OCI-M2 (cell line): ENCODE results near the gene HS1BP3.

Experiments
- DNase-seq: peaks from one replicate; lab custom pipeline; 2025; ENCODE audit not compliant: unreplicated experiment; lab: John Stamatoyannopoulos, UW

HS1BP3 gene

DNA sequence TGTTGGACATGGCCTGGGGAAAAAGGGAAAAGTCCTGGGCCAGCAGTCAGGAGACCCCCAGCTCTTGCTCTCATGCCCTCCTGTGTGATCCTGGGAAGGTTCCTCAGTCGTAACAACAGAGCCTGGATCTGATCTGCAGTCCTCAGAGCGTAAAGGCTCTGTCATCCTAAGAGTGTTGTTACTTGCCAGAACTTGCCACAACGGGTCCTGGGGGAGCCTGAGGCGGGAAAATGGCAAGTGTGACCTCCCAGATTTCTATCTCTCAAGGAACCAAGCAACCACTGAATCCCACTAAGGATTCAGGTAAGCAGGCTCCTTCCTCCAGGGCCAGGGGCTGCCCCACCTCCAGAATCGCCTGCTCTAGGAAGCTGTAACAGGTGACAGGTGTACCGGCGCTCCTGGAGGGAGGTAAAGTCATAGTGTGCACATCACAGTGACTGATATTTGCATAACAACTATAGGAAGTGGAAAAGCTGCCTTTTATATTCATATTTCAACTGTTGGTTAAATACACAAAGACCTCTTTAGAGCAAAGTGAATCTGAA, 18.4 kb downstream of the HS1BP3 start:
- DNase-seq, result no peak

GRCh38 chr2:20631617-20632307, 19.1 kb downstream of the HS1BP3 start:
- DNase-seq, result no peak

GRCh38 chr2:20630967-20631366, 19.9 kb downstream of the HS1BP3 start:
- no peak for DNase-seq

DNA sequence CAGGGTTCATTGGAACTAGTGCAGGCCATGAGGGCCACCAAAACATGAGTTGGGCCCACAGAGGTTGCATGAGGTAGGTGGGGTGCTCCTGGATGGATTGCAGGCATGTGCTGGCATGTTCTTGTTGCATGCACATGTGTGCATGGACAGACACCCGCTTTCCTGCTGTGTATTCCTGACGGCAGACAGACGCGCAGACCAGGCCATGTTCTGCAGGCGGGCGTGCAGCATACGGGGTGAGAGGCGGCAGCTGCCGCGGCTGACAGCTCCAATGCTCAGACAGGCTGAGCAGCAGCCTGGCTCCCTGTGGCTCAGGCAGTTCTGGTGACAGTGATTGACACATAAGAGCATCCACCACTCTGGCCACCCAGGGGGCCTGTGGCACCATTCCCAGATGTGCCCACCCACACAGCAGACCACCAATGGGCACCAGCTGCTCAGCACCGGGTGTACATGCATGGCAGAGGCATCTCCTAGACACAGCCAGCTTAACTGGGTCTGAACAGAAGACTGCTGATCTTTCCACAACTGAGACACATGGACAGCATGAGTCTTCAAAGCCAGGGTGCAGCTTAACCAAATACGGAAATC, 21.2 kb downstream of the HS1BP3 start:
- DNase-seq, result no peak

DNA sequence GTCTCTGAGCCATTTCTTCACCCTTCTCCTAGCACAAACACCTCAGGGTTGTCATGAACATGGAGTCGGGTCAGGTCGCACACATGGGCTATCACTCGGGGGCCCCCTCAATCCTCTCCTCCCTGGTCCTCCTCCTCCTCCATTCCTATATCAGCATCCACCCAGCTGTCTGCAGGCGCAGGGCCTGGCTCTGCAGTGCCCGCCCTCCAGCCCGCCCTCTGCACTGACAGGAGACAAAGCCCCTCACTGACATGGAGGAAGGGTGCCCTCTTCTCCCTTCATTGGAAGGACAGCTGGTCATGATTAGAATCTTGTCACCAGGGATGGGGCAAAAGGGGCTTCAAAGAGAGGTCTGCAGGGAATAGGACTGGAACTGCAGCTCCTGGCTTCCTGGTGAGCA, 21.7 kb downstream of the HS1BP3 start:
- no peak for DNase-seq

- DNase-seq, result no peak
Measured at GRCh38 chr2:20627712-20628380, 23.1 kb downstream of the HS1BP3 start.

- no peak for DNase-seq
Measured at GRCh38 chr2:20626698-20627513, 24.0 kb downstream of the HS1BP3 start.

DNA sequence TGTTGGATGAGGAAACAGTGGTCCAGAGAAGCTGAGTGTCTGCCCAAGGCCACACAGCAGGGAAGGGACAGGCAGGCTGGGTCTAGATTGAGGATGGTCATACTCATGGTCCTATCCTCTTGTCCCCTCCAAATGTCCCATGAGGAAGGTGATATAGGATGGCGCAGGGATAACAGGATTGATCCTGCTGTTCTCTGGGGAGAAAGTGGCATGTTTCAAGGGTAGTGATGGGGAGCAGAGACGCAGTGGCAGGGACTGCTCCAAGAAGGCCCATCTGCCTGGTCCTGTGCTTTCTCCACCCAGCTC, 24.6 kb downstream of the HS1BP3 start:
- no peak for DNase-seq

GRCh38 chr2:20625491-20626391, 25.2 kb downstream of the HS1BP3 start:
- DNase-seq, result no peak

GRCh38 chr2:20624884-20625485, 25.9 kb downstream of the HS1BP3 start:
- DNase-seq, result no peak

- DNase-seq, result no peak
Measured at GRCh38 chr2:20624156-20624883, 26.6 kb downstream of the HS1BP3 start.

DNA sequence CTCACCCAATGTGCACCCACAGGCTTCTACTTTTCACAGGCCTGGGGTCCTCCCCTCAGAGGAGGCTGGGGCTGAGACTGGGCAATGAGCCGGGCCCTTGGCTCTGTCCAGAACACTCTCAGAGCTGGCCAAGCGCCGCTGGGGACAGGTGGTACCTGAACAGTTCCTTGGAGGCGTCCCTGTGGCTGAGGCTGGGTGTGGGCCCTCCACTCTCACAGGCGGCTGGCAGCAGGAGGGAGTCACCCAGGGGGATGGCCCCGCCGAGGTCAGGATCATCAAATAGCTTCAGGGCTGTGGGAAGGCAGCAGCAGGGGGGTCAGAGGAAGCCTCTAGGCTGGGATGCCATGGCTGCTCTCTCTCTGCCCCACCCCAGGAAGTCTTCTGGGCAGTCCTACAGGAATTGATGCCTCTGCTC, 27.1 kb downstream of the HS1BP3 start:
- DNase-seq, result no peak

DNA sequence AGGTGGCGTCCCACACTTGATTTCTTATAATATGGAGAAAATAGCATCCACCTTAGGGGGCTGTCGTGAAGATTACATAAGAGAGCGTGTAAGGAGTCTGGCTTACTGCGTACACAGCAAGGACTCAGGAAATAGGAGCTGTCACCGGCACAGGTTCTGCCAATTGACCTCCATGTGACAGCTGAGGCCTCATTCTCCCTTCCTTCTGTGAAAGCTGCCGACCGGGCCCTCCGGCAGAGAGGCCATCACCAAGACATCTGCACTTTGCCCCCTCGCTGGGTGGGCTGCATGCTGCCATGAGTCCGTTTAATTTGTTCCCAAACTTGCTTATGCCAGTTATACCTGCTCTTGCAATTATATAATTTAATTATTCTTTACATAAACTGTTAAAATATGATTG, 27.7 kb downstream of the HS1BP3 start:
- DNase-seq, result no peak

DNA sequence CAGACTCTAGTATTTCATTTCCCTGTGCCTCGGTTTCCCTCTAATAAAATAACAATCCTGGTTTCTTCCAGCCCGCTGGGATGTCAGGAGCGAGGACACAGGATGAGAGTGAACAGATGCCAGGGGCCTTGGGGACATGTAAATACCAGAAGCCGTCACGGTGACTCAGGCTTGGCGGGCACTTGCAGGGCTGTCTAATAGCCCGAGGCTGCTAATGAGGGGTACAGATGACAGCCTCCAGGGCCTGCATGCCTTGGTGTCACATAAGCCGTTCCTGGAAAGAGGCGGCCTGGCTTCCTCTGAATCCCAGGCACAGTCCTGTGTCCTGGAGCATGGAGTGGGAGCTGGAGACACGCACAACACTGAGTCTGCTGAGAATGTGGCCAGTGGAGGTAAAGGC, 28.2 kb downstream of the HS1BP3 start:
- DNase-seq, result no peak

GRCh38 chr2:20622296-20622686, 28.6 kb downstream of the HS1BP3 start:
- no peak for DNase-seq

GRCh38 chr2:20621366-20622295, 29.3 kb downstream of the HS1BP3 start:
- DNase-seq, result no peak

DNA sequence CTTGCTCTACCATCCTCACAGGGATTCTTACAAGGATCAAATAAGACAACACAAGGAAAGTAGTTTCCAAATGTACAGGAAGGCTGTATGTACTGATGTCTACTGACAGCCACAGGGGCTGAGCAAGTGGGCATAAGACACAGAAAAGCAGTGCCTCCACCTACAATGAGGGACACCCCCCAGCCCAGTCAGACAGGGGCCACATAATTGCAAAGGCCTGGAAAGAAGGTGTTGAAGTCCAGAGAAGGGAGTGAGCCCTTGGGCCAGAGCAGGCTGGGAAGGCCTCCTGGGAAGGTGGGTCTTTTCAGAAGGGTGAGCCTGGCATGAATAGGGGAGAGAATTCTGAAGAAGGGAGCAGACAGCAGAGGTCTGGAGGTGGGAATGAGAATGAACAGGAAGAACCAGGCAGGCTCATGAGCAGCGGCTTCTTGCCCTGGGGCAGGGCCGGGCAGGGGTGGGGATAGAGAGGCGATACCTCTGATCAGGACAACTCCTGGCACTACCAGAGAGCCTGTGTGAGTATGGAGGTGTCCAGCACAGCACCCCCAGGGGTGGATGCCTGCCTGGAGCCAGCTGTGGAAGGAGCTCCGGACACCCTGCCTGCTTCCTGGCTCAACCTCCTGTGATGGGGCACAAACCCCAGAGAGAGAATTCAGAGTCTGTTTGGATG, 30.1 kb downstream of the HS1BP3 start:
- DNase-seq, result no peak

GRCh38 chr2:20620271-20620681, 30.6 kb downstream of the HS1BP3 start:
- DNase-seq, result no peak
